ENCODE results near the gene ACSF3.

The ACSF3 gene

GRCh38 chr16:89108416-89108815, 14.8 kb downstream of the ACSF3 start:
- no peak for DNase-seq (ENCODE audit: extremely low read depth in 1 of 2, low read depth in 1 of 2)

DNA sequence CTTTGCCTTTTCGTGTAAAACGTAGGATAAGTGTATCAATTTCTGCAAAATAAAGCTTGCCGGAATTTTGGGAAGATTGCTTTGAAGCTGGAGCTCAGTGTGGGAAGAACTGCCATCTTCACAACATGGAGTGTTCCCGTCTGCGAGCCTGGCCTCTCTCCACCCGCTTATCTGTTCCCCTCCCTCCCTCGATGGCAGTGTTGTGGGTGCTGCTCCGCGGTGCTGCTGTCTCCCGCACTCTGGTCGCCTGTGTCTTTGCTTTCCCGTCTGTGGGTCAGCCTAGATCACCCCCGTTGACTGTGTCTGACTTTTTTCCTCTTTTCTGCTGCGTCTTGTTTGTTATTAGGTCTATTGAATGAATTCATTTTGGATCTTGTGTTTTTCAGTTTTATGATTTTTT, 17.0 kb downstream of the ACSF3 start:
- DNase-seq (ENCODE audit: extremely low read depth in 1 of 2, low read depth in 1 of 2), result no peak

DNA sequence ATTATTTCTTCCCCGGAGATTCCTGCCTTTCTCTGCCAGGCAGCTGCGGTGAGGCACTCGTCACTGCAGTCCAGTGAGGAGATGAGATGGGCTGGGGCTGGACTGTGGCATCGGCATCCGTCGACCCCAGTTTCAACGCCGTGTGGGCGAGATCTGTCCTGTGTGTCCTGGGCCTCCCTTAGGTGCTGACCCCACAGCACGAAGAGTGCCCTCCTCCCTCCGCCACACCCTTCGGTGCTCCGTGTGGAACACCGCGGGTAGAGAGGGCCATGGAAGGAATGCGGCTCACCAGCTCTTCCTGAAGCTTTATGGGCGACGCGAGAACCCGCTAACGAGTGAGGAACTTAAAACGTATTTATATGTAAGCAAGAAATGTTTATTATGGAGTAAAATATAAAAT, 17.6 kb downstream of the ACSF3 start:
- DNase-seq (ENCODE audit: extremely low read depth in 1 of 2, low read depth in 1 of 2), result no peak

DNA sequence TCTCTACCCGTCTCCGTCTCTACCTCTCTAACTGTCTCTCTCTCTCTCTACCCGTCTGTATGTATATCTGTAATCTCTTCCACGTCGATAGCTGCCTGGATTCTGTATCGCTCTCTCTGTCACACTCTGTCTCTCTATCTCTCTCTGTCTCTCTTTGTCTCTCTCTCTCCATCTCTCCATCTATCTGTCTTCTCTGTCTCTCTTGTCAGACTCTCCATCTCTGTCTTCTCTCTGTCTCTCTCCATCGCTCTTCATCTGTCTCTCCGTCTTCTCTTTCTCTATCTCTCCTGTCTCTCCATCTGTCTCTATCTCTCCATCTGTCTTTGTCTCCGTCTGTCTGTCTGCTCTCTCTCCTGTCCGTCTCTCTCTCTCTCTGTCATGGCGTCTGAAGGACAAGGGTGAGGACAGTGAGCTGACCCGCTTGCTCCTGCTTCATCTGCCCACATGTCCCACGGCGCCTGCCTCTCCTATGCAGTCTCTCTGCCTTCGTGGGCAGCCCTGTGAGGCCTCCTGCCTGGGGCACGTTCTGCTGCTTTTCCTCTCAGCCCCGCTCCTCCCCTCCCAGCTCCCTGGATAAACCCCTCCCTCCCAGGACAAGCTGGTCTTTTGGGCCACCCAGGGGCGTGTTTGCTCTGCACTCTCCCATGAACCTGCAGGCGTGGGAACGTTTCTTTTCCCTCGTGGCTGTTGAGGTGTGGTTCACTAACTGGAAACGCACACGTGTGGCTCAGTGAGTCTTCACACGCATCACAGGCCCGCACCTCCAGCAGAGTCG, 18.9 kb downstream of the ACSF3 start:
- DNase-seq (ENCODE audit: extremely low read depth in 1 of 2, low read depth in 1 of 2), result no peak

DNA sequence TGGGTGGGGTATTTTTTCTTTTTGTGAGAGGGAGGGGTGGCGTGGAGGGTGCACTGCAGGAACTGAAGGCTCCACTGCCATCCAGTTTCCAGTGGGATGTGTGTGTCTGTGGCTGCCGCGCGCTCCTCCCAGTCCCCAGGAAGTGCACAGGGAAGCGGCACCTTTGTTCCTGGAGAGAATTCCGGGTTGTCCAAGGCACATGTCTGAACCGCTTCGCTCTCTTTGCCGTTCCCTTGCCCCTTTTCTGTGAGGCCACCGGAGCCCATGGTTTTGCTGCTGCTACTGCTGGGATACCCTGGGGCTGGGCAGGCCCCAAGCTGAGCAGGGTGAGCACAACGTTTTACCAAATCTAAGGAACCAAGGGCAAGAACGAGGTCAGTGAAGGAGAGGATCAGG, 19.5 kb downstream of the ACSF3 start:
- DNase-seq (ENCODE audit: extremely low read depth in 1 of 2, low read depth in 1 of 2), result no peak

GRCh38 chr16:89113661-89114060, 20.0 kb downstream of the ACSF3 start:
- no peak for DNase-seq (ENCODE audit: extremely low read depth in 1 of 2, low read depth in 1 of 2)

GRCh38 chr16:89114159-89114981, 20.7 kb downstream of the ACSF3 start:
- no peak for DNase-seq (ENCODE audit: extremely low read depth in 1 of 2, low read depth in 1 of 2)

DNA sequence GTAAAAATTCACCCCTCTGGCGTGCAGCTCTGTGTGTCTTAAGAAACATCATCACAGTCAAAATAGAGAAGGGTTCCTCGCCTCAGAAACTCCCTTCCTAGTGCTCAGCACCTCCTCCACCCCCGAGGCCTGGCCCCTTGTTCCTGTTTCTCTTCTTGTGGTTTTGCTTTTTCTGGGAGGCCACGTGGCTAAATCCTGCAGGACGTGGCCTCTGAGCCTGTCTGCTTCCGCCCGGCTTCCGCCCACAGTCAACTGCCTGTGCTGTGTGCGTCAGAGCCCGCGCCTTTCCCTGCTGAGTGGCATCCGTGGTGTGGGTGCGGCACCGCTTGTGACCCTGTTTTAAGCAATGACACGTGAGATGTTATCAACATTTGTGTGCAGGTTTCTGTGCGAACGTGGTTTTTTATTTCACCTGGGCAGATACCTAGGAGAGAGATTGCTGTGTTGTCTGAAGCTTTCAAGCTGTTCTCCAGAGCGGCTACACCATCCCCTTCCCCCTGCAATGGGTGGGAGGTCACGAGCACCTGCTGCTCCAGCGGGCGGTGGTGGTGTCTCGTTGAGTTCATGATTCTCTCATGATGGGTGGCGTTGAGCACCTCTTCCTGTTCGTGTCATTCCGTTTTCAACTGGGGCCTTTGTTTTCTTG, 21.7 kb downstream of the ACSF3 start:
- peak; percentile 72 to 82 for DNase-seq (ENCODE audit: extremely low read depth in 1 of 2, low read depth in 1 of 2)

- DNase-seq (ENCODE audit: extremely low read depth in 1 of 2, low read depth in 1 of 2), result no peak
These were observed 22.9 kb downstream of the ACSF3 start for GRCh38 chr16:89116341-89117226.

- no peak for DNase-seq (ENCODE audit: extremely low read depth in 1 of 2, low read depth in 1 of 2)
These were observed 23.7 kb downstream of the ACSF3 start for GRCh38 chr16:89117227-89117974.

DNA sequence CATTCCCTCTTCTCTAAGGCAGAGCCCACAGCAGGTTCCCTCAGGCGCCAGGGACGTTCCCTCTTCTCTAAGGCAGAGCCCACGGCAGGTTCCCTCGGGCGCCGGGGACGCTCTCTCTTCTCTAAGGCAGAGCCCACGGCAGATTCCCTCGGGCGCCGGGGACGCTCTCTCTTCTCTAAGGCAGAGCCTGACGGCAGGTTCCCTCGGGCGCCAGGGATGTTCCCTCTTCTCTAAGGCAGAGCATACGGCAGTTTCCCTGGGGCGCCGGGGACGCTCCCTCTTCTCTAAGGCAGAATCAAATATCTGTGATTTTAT, 24.3 kb downstream of the ACSF3 start:
- DNase-seq (ENCODE audit: extremely low read depth in 1 of 2, low read depth in 1 of 2), result no peak

GRCh38 chr16:89118361-89119165, 24.9 kb downstream of the ACSF3 start:
- DNase-seq (ENCODE audit: extremely low read depth in 1 of 2, low read depth in 1 of 2), result no peak

DNA sequence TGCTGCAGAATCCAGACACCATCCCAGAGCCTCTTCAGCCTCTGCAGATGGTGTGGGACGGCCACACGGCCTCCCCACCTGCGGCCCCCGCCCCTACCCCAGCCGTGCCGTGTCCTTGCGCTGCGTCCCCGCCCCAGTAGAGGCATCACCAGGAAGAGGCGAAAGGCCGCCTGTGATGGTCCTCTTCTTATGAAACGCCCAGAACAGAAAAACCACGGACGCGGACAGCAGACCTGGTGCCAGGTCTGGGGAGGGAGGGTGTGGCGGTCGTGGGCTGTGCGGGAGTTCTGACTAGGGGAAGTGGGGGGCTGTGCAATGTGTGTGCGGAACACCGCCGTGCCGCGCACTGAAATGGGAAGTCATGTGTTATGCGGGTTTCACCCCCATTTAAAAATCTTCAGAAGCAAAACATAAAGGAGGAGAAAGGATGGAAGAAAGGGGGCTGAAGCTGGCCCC, 25.5 kb downstream of the ACSF3 start:
- DNase-seq (ENCODE audit: extremely low read depth in 1 of 2, low read depth in 1 of 2), result no peak

- no peak for DNase-seq (ENCODE audit: extremely low read depth in 1 of 2, low read depth in 1 of 2)
These were observed 26.0 kb downstream of the ACSF3 start for GRCh38 chr16:89119661-89120141.

DNA sequence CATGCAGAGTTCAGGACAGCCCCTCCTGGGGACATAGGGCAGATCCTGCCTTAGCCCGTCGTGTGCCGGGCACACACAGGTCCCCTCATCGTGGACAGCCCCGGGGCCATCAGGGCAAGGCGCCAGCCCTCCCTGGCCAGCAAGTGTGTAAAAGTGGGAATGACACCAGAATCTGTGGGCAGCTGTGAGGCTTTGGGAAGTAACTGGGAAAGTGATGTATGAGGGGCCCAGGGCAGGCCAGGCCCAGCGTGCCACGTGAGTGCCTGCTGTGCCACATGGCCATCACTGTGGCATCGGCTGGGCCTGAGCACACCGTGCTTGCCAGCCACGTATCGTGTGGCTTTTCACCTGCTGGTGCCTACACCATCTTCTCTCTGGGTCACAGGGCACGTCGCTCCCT, 26.6 kb downstream of the ACSF3 start:
- no peak for DNase-seq (ENCODE audit: extremely low read depth in 1 of 2, low read depth in 1 of 2)

DNA sequence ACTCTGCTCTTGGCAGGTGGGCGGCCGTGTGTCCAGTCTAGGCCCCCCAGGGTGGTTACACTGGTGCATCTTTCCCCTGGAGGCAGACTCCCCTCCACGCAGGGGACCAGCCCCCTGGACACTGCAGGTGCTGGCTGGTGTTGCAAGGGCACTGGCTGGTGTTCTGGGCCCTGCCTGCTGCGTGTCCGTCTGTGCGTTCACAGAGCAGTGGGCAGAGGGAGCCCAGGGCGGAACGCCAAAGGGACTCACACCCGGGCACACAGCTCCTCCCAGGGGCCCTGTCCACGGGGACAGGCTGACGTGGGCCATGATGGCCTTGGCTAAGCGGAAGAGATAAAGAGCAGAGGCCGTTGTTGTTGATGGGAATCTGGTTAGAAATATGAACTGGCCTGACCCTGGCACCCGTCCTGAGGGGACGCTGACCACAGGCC, 27.3 kb downstream of the ACSF3 start:
- DNase-seq (ENCODE audit: extremely low read depth in 1 of 2, low read depth in 1 of 2), result no peak

DNA sequence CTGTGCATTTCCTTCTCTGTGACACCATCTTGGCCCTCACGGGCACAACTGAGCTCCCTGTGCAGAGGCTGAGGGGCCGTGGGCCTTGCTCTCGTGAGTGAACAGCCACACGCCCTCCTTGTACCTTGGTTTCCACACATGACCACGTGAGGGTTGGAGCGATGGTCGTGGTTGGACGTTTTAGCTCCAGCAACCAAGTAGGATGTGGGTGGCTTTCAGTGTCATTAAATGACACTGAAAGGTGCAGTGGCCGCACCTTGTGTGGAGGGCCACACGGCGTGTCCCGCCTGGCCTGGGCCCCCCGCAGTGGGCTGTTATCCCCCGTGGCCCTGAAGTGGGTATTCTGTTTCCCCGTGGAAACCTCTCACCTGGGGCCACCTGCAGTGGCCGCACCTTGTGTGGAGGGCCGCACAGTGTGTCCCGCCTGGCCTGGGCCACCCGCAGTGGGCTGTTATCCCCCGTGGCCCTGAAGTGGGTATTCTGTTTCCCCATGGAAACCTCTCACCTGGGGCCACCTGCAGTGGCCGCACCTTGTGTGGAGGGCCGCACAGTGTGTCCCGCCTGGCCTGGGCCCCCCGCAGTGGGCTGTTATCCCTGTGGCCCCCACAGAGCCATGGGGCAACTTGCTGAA, 28.2 kb downstream of the ACSF3 start:
- DNase-seq (ENCODE audit: extremely low read depth in 1 of 2, low read depth in 1 of 2), result no peak

- DNase-seq (ENCODE audit: extremely low read depth in 1 of 2, low read depth in 1 of 2), result no peak
These were observed 28.7 kb downstream of the ACSF3 start for GRCh38 chr16:89122322-89122851.
